Activated T-cell treated with anti-CD3 and anti-CD28 coated beads, Interleukin-2, amount 50 U/mL, for 1 hour (primary cell): ENCODE data around the gene MINDY4.
A peak's percentile ranks its signal among the peaks of the same experiment; 100 is the strongest.

Experiments used
- DNase-seq: peaks from one replicate; pipeline ENCODE4 v3.0.0-alpha.2; 2020

Gene MINDY4

GRCh38 chr7:30906014-30906413 is 134.8 kb downstream of the MINDY4 start:
- DNase-seq: no peak

- no peak for DNase-seq
Measured at GRCh38 chr7:30906515-30907240, 135.5 kb downstream of the MINDY4 start.

GRCh38 chr7:30907527-30908267 is 136.5 kb downstream of the MINDY4 start:
- no peak for DNase-seq

- DNase-seq: no peak
Measured at GRCh38 chr7:30908681-30909080, 137.5 kb downstream of the MINDY4 start.

GRCh38 chr7:30909431-30909830 is 138.2 kb downstream of the MINDY4 start:
- DNase-seq: no peak

- no peak for DNase-seq
Measured at GRCh38 chr7:30910411-30911073, 139.3 kb downstream of the MINDY4 start.

GRCh38 chr7:30911133-30911532 is 139.9 kb downstream of the MINDY4 start:
- no peak for DNase-seq

GRCh38 chr7:30911561-30911969 is 140.3 kb downstream of the MINDY4 start, which contains the start of gene AQP1:
Gene AQP1 (plus strand): TSS chr7:30911853. CDS start chr7:30911910, 57 bp downstream.
- DNase-seq: no peak

- no peak for DNase-seq
Measured at GRCh38 chr7:30912021-30912730, 141.0 kb downstream of the MINDY4 start.

- no peak for DNase-seq
Measured at GRCh38 chr7:30912731-30912985, 141.4 kb downstream of the MINDY4 start.

- no peak for DNase-seq
Measured at GRCh38 chr7:30912986-30913811, 142.0 kb downstream of the MINDY4 start.

- no peak for DNase-seq
Measured at GRCh38 chr7:30913821-30914515, 142.8 kb downstream of the MINDY4 start.

GRCh38 chr7:30914596-30914995 is 143.4 kb downstream of the MINDY4 start:
- DNase-seq: no peak

- DNase-seq: no peak
Measured at GRCh38 chr7:30915005-30915601, 143.9 kb downstream of the MINDY4 start.

- DNase-seq: no peak
Measured at GRCh38 chr7:30915751-30916150, 144.5 kb downstream of the MINDY4 start.

GRCh38 chr7:30916255-30916654 is 145.0 kb downstream of the MINDY4 start:
- DNase-seq: no peak

GRCh38 chr7:30916767-30917166 is 145.6 kb downstream of the MINDY4 start:
- no peak for DNase-seq

GRCh38 chr7:30917216-30917893 is 146.1 kb downstream of the MINDY4 start:
- DNase-seq: no peak

- no peak for DNase-seq
Measured at GRCh38 chr7:30918676-30919075, 147.5 kb downstream of the MINDY4 start.

GRCh38 chr7:30920021-30920583 is 148.9 kb downstream of the MINDY4 start:
- peak; percentile 4 for DNase-seq
